ENCODE data around the gene MARK4. TPM values are rescaled to one million over a fixed set of nuclear protein-coding genes. Genes with fewer than 3 reads are reported as not detected.

MARK4 gene
- total RNA-seq, 4 donors from 2014 or later, result 14.0 to 35.5 (median 20.6) TPM

GRCh38 chr19:45211751-45212381, 39.2 kb upstream of the MARK4 start:
- H3K4me3 ChIP-seq, result no peak overlapping the region
- peaks cover 64% of the 10 kb centered on the region for H3K27me3 ChIP-seq
- TF ChIP-seq CTCF (IDR thresholded peaks at IDR 0.05), result no peak
- 10 to 14% methylated on average over 2 to 10 of the region's 17 CpGs for WGBS, 2 donors (ENCODE audit: low coverage in 1 of 2)
- peak overlapping the region in 2 of 4 donors; percentile 11 to 40 for H3K27ac ChIP-seq
- peak; percentile 77 for ATAC-seq
- no peaks in the 10 kb centered on the region for H3K36me3 ChIP-seq
- peaks cover 0 to 19% (median 5%) of the 10 kb centered on the region in 3 donors for H3K4me1 ChIP-seq
- no peaks in the 10 kb centered on the region for H3K9me3 ChIP-seq

GRCh38 chr19:45213031-45213430, 38.0 kb upstream of the MARK4 start:
- H3K4me1 ChIP-seq, result peaks cover 0 to 27% (median 5%) of the 10 kb centered on the region in 3 donors
- H3K27me3 ChIP-seq, result peaks cover 76% of the 10 kb centered on the region
- 60 to 89% methylated on average over 3 of the region's 23 CpGs for WGBS, 2 donors (ENCODE audit: low coverage in 1 of 2)
- no peak for TF ChIP-seq POLR2A (IDR thresholded peaks at IDR 0.05)
- no peak for TF ChIP-seq EP300 (IDR thresholded peaks at IDR 0.05)
- no peak for TF ChIP-seq POLR2AphosphoS5 (IDR thresholded peaks at IDR 0.05)
- no peak for TF ChIP-seq CTCF (IDR thresholded peaks at IDR 0.05)
- H3K9me3 ChIP-seq, result no peaks in the 10 kb centered on the region
- no peak for ATAC-seq
- H3K27ac ChIP-seq, result peak overlapping the region in 2 of 4 donors; percentile 24 to 38
- no peak overlapping the region for H3K4me3 ChIP-seq
- H3K36me3 ChIP-seq, result no peaks in the 10 kb centered on the region

- Histone ChIP-seq H3K27me3 (peaks cover 90% of the 10 kb centered on the region), H3K36me3 (no peaks in the 10 kb centered on the region), H3K9me3 (no peaks in the 10 kb centered on the region), H3K4me3 (no peak overlapping the region), H3K4me1 (peaks cover 0 to 27% (median 5%) of the 10 kb centered on the region in 3 donors), H3K27ac (peak overlapping the region in 1 of 4 donors; percentile 8)
- WGBS, 2 donors (ENCODE audit: low coverage in 1 of 2), result 9 to 23% methylated on average over 6 to 10 of the region's 35 CpGs
- ATAC-seq, result peak; percentile 20
- TF ChIP-seq CTCF (IDR thresholded peaks at IDR 0.05), result no peak
- TF ChIP-seq POLR2A (IDR thresholded peaks at IDR 0.05), result no peak
These were observed 35.5 kb upstream of the MARK4 start for GRCh38 chr19:45215391-45216191.

GRCh38 chr19:45216667-45217066, 34.4 kb upstream of the MARK4 start:
- Histone ChIP-seq H3K27ac (no peak overlapping the region), H3K27me3 (peaks cover 90% of the 10 kb centered on the region), H3K9me3 (no peaks in the 10 kb centered on the region), H3K4me3 (no peak overlapping the region), H3K4me1 (peaks cover 0 to 25% (median 5%) of the 10 kb centered on the region in 3 donors), H3K36me3 (no peaks in the 10 kb centered on the region)
- TF ChIP-seq EP300 (IDR thresholded peaks at IDR 0.05), result no peak
- TF ChIP-seq CTCF (IDR thresholded peaks at IDR 0.05), result no peak
- TF ChIP-seq POLR2A (IDR thresholded peaks at IDR 0.05), result no peak
- no peak for TF ChIP-seq POLR2AphosphoS5 (IDR thresholded peaks at IDR 0.05)
- ATAC-seq, result no peak
- WGBS, 2 donors (ENCODE audit: low coverage in 1 of 2), result 55 to 66% methylated on average over 2 to 6 of the region's 6 CpGs

Data from gastroesophageal sphincter (tissue), 4 donors.